ENCODE measurements around the gene RASA3. TPM values are rescaled to one million over a fixed set of nuclear protein-coding genes. Genes with fewer than 3 reads are reported as not detected.
"Not testable (repeated sequence)": the region's sequence is repeated elsewhere in the genome, so short reads cannot be mapped to it uniquely, and the experiment has no call there.

Gene RASA3
- total RNA-seq, 1 donor from 2014 or later, result 25.3 TPM

- DNase-seq (ENCODE audit: low spot score), result no peak
Observed at GRCh38 chr13:114127473-114128347, 4.7 kb downstream of the RASA3 start.

GRCh38 chr13:114126789-114127472, 5.5 kb downstream of the RASA3 start:
- no peak for DNase-seq (ENCODE audit: low spot score)

- DNase-seq (ENCODE audit: low spot score), result not testable (repeated sequence)
Observed at GRCh38 chr13:114126086-114126485, 6.3 kb downstream of the RASA3 start.

DNA sequence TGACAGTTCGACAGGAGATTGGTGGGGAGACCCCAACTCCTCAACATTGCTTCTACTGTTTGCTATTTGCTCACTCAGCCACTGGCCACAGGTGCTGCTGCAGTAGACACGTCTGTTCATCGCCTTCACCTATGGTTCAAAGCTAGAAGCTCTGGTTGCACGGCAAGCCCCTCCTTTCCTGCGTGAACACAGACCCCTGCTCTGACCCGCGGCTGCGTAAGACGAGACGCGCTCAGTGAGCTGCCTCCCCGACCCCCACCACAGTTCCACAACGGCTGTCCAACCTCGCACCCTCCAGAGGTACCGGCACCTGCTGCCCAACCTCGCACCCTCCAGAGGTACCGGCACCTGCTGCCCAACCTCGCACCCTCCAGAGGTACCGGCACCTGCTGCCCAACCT, 6.8 kb downstream of the RASA3 start:
- DNase-seq (ENCODE audit: low spot score), result no peak

DNA sequence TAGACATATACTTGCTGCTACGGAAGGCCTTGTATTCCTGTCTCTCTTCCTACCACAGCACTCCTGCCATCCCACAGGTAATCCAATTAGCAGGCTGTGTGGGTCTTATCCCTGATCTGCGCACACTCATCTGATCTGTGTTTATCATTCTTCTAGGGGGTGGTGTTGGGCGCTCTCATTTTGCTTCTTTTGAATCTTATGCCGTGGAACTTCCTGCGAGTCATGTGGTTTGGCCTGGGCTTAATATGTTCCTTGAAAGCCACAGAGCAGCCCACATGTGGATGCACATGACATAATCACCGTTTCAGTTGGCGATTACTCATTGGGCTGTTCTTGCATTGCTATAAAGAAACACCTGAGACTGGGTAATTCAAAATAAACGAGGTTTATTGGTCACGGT, 7.5 kb downstream of the RASA3 start:
- DNase-seq (ENCODE audit: low spot score), result no peak

- no peak for DNase-seq (ENCODE audit: low spot score)
Observed at GRCh38 chr13:114124431-114124830, 8.0 kb downstream of the RASA3 start.

DNA sequence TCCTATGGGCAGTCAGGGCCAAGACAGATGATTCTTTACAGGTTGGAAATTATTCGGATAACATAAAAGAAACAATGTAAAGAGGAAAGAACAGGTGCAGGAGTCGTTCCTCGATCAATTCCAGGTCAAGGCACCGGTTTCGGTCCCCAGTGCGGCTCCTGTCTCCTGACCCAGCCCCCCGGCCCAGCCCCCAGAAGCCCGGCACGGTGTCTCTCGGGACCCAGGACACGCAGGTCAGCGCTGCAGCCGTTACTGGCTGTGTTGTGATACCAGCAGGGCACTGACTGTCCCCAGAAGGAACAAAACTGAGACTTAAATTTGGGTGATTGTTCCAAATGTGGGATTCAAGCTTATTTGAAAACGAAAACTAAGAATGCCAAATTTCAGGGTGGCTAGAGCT, 8.5 kb downstream of the RASA3 start:
- DNase-seq (ENCODE audit: low spot score), result no peak

DNA sequence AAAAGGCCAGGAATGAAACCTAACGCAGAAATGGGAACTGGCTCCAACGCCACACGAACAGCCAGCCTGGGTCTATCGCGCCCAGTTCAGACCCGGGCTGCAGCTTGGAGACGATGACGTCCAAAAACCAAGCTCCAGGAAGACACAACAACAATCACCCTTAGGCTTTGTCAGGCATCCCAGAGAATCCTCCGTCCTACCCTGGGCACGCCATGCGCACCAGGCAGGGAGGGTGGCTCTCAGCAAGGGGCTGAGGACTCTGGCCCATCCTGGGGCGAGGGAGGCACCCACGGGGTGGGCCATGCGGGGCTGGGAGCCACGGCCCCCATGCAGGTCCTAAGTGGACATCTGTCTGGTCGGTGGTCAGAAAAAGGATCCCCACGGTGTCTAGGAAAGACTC, 9.0 kb downstream of the RASA3 start:
- DNase-seq (ENCODE audit: low spot score), result no peak

DNA sequence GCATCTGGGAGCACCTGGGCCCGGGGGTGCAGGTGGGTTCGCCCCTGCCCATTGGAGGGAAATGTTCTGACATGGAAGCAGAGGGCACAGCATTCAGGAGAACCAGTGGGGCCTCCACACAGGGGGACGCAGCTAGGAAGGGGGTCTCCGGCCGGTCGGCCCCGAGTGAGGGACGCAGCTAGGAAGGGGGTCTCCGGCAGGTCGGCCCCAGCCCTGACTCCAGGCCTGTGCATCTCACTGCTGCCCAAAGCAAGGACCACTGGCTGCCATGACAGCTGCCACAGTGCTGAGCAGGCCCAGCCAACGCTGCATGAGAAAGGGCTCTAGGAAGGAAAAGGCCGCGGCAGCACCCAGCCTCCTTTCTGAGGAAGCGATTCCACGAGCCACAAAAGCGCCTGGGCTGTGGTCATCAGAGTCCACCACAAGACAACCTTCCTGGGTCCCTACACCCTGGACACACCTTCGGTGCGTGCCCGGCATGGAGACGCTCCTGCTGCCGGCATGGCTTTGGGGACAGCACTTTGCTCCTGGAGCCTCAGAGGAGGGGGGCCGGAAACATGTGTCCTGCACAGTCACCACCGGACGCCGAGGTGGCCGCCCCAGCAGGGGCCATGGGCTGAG, 9.7 kb downstream of the RASA3 start:
- DNase-seq (ENCODE audit: low spot score), result no peak

- DNase-seq (ENCODE audit: low spot score), result peak; percentile 63
Observed at GRCh38 chr13:114122127-114122511, 10.3 kb downstream of the RASA3 start.

GRCh38 chr13:114121496-114122126, 10.8 kb downstream of the RASA3 start:
- DNase-seq (ENCODE audit: low spot score), result no peak

GRCh38 chr13:114121031-114121430, 11.4 kb downstream of the RASA3 start:
- DNase-seq (ENCODE audit: low spot score), result no peak

GRCh38 chr13:114120591-114121011, 11.8 kb downstream of the RASA3 start:
- DNase-seq (ENCODE audit: low spot score), result no peak

- peak; percentile 92 for DNase-seq (ENCODE audit: low spot score)
Observed at GRCh38 chr13:114119196-114119595, 13.2 kb downstream of the RASA3 start.

GRCh38 chr13:114118511-114119123, 13.8 kb downstream of the RASA3 start:
- DNase-seq (ENCODE audit: low spot score), result peak; percentile 66

DNA sequence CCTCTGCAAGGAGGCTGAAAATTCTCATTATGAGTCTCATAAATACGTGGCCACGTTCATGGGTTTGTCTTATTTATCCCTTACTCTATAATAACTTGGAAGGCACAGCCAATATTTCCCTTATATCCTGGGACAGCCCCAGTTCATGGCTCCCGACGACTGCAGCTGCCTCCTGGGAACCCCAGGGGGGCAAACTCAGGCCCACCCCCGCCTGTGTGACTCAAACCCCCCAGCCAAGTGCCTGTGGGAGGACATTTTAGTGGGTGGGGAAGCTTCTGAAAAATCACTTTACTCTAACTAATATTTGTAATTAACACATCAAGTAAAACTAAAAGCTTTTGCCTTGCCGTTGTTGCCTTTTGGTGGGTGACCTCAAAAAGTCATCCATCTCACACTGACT, 14.3 kb downstream of the RASA3 start:
- no peak for DNase-seq (ENCODE audit: low spot score)

DNA sequence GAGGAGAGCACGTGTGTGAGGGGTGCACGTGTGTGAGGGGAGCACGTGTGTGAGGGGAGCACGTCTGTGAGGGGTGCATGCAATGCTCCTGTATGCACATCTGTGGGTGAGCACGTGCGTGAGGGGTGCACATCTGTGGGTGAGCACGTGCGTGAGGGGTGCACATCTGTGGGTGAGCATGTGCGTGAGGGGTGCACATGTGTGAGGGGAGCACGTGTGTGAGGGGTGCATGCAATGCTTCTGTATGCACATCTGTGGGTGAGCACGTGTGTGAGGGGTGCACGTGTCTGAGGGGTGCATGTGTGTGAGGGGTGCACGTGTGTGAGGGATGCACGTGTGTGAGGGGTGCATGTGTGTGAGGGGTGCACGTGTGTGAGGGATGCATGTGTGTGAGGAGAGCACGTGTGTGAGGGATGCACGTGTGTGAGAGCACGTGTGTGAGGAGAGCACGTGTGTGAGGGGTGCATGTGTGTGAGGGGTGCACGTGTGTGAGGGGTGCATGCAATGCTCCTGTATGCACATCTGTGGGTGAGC, 15.0 kb downstream of the RASA3 start:
- DNase-seq (ENCODE audit: low spot score), result not testable (repeated sequence)

DNA sequence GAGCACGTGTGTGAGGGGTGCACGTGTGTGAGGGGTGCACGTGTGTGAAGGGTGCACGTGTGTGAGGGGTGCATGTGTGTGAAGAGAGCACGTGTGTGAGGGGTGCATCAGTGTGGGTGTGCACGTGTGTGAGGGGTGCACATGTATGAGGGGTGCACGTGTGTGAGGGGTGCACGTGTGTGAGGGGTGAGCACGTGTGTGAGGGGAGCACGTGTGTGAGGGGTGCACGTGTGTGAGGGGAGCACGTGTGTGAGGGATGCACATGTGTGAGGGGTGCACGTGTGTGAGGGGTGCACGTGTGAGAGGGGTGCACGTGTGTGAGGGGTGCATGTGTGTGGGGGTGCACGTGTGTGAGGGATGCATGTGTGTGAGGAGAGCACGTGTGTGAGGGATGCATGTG, 15.7 kb downstream of the RASA3 start:
- DNase-seq (ENCODE audit: low spot score), result no peak

DNA sequence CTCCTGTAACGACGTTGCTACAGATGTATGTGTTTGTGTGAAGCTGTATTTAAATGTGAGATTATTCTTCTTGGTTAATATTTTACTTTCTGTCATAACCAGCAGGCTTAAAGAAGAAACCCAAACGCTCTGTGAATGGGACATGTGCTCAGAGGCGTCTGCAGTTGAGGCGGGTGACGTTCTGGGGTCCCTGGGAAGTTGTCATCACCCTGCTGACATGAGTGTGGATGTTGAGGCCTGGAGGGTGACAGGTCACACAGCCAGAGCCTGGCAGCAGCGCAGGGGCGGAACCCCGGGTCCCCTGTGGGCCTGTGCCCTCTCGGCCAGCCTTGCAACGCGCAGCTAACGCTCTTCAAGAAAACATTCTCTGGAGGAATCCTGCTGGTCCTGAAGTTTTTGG, 16.6 kb downstream of the RASA3 start:
- no peak for DNase-seq (ENCODE audit: low spot score)

DNA sequence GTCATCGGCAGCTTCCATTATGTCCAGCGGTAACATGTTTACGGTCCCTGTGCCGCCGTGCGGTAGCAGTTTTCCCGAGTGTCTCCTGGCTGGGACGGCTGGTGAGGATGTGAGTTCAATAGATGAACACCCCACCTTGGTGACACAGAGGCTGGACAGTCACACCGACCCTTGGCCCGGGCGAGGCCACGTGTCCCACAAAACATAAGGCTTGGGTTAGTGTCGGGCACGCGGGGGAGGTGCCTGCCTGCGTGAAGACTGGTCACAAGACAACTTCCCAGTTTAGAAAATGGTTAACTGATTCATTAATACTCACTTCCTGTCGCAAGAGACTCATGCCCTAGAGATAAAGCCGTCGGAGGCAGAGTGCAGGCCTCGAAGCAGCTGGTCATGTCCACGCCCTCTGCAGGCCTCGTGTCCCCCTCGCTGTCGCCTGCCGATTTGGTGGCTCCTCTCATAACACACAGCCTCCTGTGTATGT, 17.2 kb downstream of the RASA3 start:
- no peak for DNase-seq (ENCODE audit: low spot score)

GRCh38 chr13:114114666-114115065, 17.8 kb downstream of the RASA3 start:
- not testable (repeated sequence) for DNase-seq (ENCODE audit: low spot score)

Measured in umbilical cord (tissue), 2 donors.